GM23338 (cell line): ENCODE measurements around the gene DNAJC16. TPM values are rescaled to one million over a fixed set of nuclear protein-coding genes. Genes with fewer than 3 reads are reported as not detected.
A peak's percentile ranks its signal among the peaks of the same experiment; 100 is the strongest.

Experiments
- ATAC-seq: fragments of 200-7000 bp; cut with Tn5 transposase; 3 replicates; pipeline ENCODE4 v1.9.1; 2020
- DNase-seq: peaks from one replicate; pipeline ENCODE4 v3.0.0-alpha.2; 2015; ENCODE audit warnings: low spot score
- H2AFZ ChIP-seq: fragments of 200-600 bp; sonication (generic); 2 replicates; pipeline ENCODE4 v1.8.0; 2016; ENCODE audit warnings: antibody characterized with exemption, mild to moderate bottlenecking, moderate library complexity
- H3F3A ChIP-seq: fragments of 200-600 bp; sonication (generic); replicated peaks from 2 replicates; pipeline ENCODE4 v1.8.0; 2017; ENCODE audit warnings: antibody characterized with exemption, mixed run types, low read depth
- H3K27ac ChIP-seq: fragments of 200-600 bp; sonication (generic); 2 replicates; pipeline ENCODE4 v1.6.1; 2016; ENCODE audit warnings: low read depth
- H3K27me3 ChIP-seq: fragments of 200-600 bp; sonication (generic); 2 replicates; pipeline ENCODE4 v1.8.0; 2016; ENCODE audit warnings: mild to moderate bottlenecking, mixed run types, moderate library complexity; ENCODE audit not compliant: insufficient read depth
- H3K36me3 ChIP-seq: fragments of 200-600 bp; sonication (generic); 2 replicates; pipeline ENCODE4 v1.8.0; 2016; ENCODE audit warnings: mild to moderate bottlenecking; ENCODE audit not compliant: insufficient read depth
- H3K4me1 ChIP-seq: fragments of 200-600 bp; sonication (generic); 2 replicates; pipeline ENCODE4 v1.8.0; 2016; ENCODE audit warnings: mild to moderate bottlenecking, moderate library complexity; ENCODE audit not compliant: insufficient read depth
- H3K4me2 ChIP-seq: fragments of 200-600 bp; sonication (generic); 2 replicates; pipeline ENCODE4 v1.7.1; 2017; ENCODE audit warnings: mixed run types
- H3K4me3 ChIP-seq: fragments of 200-600 bp; sonication (generic); 2 replicates; pipeline ENCODE4 v1.6.1; 2016; ENCODE audit warnings: mixed run types
- H3K79me2 ChIP-seq: fragments of 200-600 bp; sonication (generic); replicated peaks from 2 replicates; pipeline ENCODE4 v1.8.0; 2017; ENCODE audit warnings: mild to moderate bottlenecking; ENCODE audit not compliant: insufficient read depth
- H3K9me2 ChIP-seq: fragments of 200-600 bp; sonication (generic); 2 replicates; pipeline ENCODE4 v1.8.0; 2017; ENCODE audit not compliant: insufficient read depth
- H4K20me1 ChIP-seq: fragments of 200-600 bp; sonication (generic); replicated peaks from 2 replicates; pipeline ENCODE4 v1.8.0; 2017; ENCODE audit warnings: mild to moderate bottlenecking; ENCODE audit not compliant: insufficient read depth
- H3K27ac Mint-ChIP-seq: 2 replicates; pipeline ENCODE4 v1.8.0; 2020; ENCODE audit warnings: inconsistent platforms, mild to moderate bottlenecking, moderate library complexity, mixed read lengths
- H3K27me3 Mint-ChIP-seq: 3 replicates; pipeline ENCODE4 v1.8.0; 2022; ENCODE audit warnings: low read depth, mild to moderate bottlenecking, moderate library complexity, mixed read lengths, inconsistent platforms; ENCODE audit not compliant: insufficient read depth, poor library complexity
- H3K36me3 Mint-ChIP-seq: 3 replicates; pipeline ENCODE4 v1.8.0; 2021; ENCODE audit warnings: low read depth, mild to moderate bottlenecking, inconsistent platforms, moderate library complexity, mixed read lengths
- H3K4me1 Mint-ChIP-seq: 3 replicates; pipeline ENCODE4 v1.8.0; 2020; ENCODE audit warnings: mild to moderate bottlenecking, inconsistent platforms, mixed read lengths
- H3K4me3 Mint-ChIP-seq: 3 replicates; pipeline ENCODE4 v1.8.0; 2021; ENCODE audit warnings: moderate library complexity, mild to moderate bottlenecking, inconsistent platforms, mixed read lengths
- H3K9me3 Mint-ChIP-seq: 3 replicates; pipeline ENCODE4 v1.8.0; 2020; ENCODE audit warnings: moderate library complexity, mild to moderate bottlenecking, inconsistent platforms, mixed read lengths
- CTCF ChIP-seq, 2 experiments: fragments of 200-600 bp in 1 of 2; sonication (generic) in 1 of 2; conservative IDR thresholded peaks; 2 replicates each; pipeline versions ENCODE4 v1.5.1 to v1.6.1; 2016 to 2017; ENCODE audit warnings: antibody characterized with exemption in 2 of 2, low read depth in 2 of 2, mild to moderate bottlenecking in 2 of 2, moderate library complexity in 1 of 2
- EZH2phosphoT487 ChIP-seq: fragments of 200-600 bp; sonication (generic); IDR thresholded peaks from one replicate; pipeline ENCODE4 v1.8.1; 2018; ENCODE audit warnings: antibody characterized with exemption; ENCODE audit not compliant: unreplicated experiment
- JUNB ChIP-seq: IDR thresholded peaks from one replicate; pipeline ENCODE4 v1.6.1; 2016; ENCODE audit warnings: antibody characterized with exemption; ENCODE audit not compliant: unreplicated experiment
- POLR2AphosphoS5 ChIP-seq: IDR thresholded peaks from 2 replicates; pipeline ENCODE4 v1.6.1; 2016; ENCODE audit warnings: antibody characterized with exemption, low read depth
- STAT1 ChIP-seq: IDR thresholded peaks from one replicate; pipeline ENCODE4 v1.6.1; 2016; ENCODE audit warnings: antibody characterized with exemption; ENCODE audit not compliant: unreplicated experiment
- ZNF114 ChIP-seq: fragments of 250-450 bp; sonication (Bioruptor Pico); IDR thresholded peaks from 2 replicates; pipeline ENCODE4 v1.5.0; 2020; ENCODE audit warnings: mild to moderate bottlenecking, moderate library complexity
- ZNF331 ChIP-seq: fragments of 250-450 bp; sonication (Bioruptor Pico); IDR thresholded peaks from 2 replicates; pipeline ENCODE4 v1.5.0; 2020; ENCODE audit warnings: low read depth, mild to moderate bottlenecking, moderate library complexity
- ZNF462 ChIP-seq: fragments of 250-450 bp; sonication (Bioruptor Pico); IDR thresholded peaks from 2 replicates; pipeline ENCODE4 v1.5.0; 2020; ENCODE audit warnings: mild to moderate bottlenecking, moderate library complexity
- polyA plus RNA-seq: library from polyadenylated mRNA; unstranded; fragments of >200 nt; fragmentation: Nextera tagmentation; extraction: Ambion mirVana; gene quantifications from 2 replicates; pipeline ENCODE4 v1.2.1, GENCODE V29; 2016
- total RNA-seq: library from RNA; depleted of rRNA; stranded (reverse); fragments of >200 nt; shearing (Covaris generic); gene quantifications from 2 replicates; pipeline ENCODE4 v1.2.3, GENCODE V29; 2014

The DNAJC16 gene
- total and polyA plus RNA-seq, 2 experiments from 2014 or later: 6.3 to 18.0 TPM

- H3K27me3 Mint-ChIP-seq: peaks cover 7% of the 10 kb centered on the region
- peak overlapping the region; percentile 83 for H3K4me3 Mint-ChIP-seq
- DNase-seq: peak; percentile 62
- Histone ChIP-seq H3F3A (no peaks in the 10 kb centered on the region), H3K9me2 (no peaks in the 10 kb centered on the region), H3K27me3 (no peaks in the 10 kb centered on the region), H3K4me1 (peaks cover 15% of the 10 kb centered on the region), H3K4me3 (peak overlapping the region; percentile 73), H3K79me2 (peaks cover 44% of the 10 kb centered on the region), H3K36me3 (no peaks in the 10 kb centered on the region), H3K27ac (0 out of 2 replicates have a peak overlapping the region, but pooled peaks have one; percentile 2), H4K20me1 (peaks cover 6% of the 10 kb centered on the region; the same call in 1 of the 2 replicates), H2AFZ (peak overlapping the region; percentile 94; the same call in 1 of the 2 replicates), H3K4me2 (peak overlapping the region; percentile 81)
- peak; percentile 17 for ATAC-seq
- H3K9me3 Mint-ChIP-seq: no peaks in the 10 kb centered on the region
- H3K36me3 Mint-ChIP-seq: no peaks in the 10 kb centered on the region
- peaks cover 39% of the 10 kb centered on the region for H3K4me1 Mint-ChIP-seq
- H3K27ac Mint-ChIP-seq: peak overlapping the region; percentile 91
- TF ChIP-seq ZNF114 (no peak), JUNB (no peak), EZH2phosphoT487 (no peak), POLR2AphosphoS5 (0 out of 2 replicates have a peak, but pooled peaks have one; percentile 20), CTCF (conservative IDR thresholded peaks at IDR 0.05; ENCODE audit: low read depth in 2 of 2) (no peak), STAT1 (no peak), ZNF462 (CRISPR knock-in tag) (no peak), ZNF331 (CRISPR knock-in tag) (no peak)
Measured at GRCh38 chr1:15525050-15526020, 1.3 kb upstream of the DNAJC16 start.
